Measurements from ENCODE around the gene BORCS5. TPM values are rescaled to one million over a fixed set of nuclear protein-coding genes. Genes with fewer than 3 reads are reported as not detected.
A peak's percentile ranks its signal among the peaks of the same experiment; 100 is the strongest.
"Not testable (repeated sequence)": the region's sequence is repeated elsewhere in the genome, so short reads cannot be mapped to it uniquely, and the experiment has no call there.

BORCS5 gene
- total RNA-seq, 2 donors from 2014 or later, result 15.2 to 26.1 TPM

GRCh38 chr12:12349711-12350665 is 6.9 kb upstream of the BORCS5 start, which contains the start of gene MANSC1:
Gene MANSC1 (minus strand): TSS chr12:12350242. CDS start chr12:12343314, 6,928 bp downstream.
- Histone ChIP-seq H3K4me3 (ENCODE audit: low read length) (peak within 1 kb of the TSS; percentile 85), H3K9ac (ENCODE audit: extremely low read depth, low read length, poor library complexity, severe bottlenecking) (no peak within 1 kb of the TSS), H3K27me3 (ENCODE audit: control insufficient read depth, insufficient read depth, low read length, poor library complexity, severe bottlenecking) (peaks cover 12% of the 10 kb centered on the region), H3K4me1 (ENCODE audit: control insufficient read depth, insufficient read depth, low read length) (no peaks in the 10 kb centered on the region), H3K27ac (ENCODE audit: low read depth, low read length) (no peak within 1 kb of the TSS), H3K9me3 (ENCODE audit: control insufficient read depth, low read length) (no peaks in the 10 kb centered on the region), H3K36me3 (ENCODE audit: control insufficient read depth, insufficient read depth, low read length) (no peaks in the 10 kb centered on the region)
- WGBS, 2 experiments (ENCODE audit: insufficient coverage in 1 of 2, insufficient read length in 1 of 2), result 0 to 1% methylated on average over 16 to 68 of the region's 68 CpGs
- Mint-ChIP-seq H3K9me3 (peaks cover 15% of the 10 kb centered on the region), H3K27ac (no peak within 1 kb of the TSS), H3K36me3 (ENCODE audit: low read depth) (peaks cover 7% of the 10 kb centered on the region), H3K4me3 (peak within 1 kb of the TSS; percentile 61), H3K4me1 (peaks cover 9% of the 10 kb centered on the region), H3K27me3 (ENCODE audit: insufficient read depth) (peaks cover 36% of the 10 kb centered on the region)
- DNase-seq, result peak; percentile 91
- TF ChIP-seq CTCF (conservative IDR thresholded peaks at IDR 0.05), result peak; percentile 94

DNA sequence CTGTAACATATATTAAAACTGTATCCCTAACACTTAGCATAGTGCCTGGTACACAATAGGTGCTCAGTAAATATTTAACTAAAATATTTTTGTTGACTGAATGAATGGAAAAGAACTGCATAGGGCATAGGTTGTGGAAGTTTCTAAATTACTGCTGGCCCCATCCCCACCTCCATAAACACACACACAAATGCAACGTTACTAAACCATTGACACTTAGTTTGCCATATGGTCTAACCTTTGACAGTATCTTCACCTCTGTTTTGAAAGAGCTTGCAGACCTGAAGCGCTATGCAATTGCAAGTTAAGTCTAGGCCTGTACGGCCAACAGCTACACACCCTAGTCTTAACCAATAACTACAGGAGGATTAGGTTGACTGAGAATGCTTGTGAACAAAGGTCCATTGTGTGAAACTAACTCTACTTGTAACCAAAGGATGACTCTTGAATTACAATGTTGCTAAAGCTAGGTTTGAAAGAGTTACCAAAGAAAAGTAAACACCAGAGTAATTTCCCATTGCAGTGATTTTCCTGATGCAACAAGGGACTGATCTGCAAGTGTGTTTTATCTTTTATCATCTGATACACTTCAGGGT is 5.9 kb upstream of the BORCS5 start:
- Histone ChIP-seq H3K36me3 (ENCODE audit: control insufficient read depth, insufficient read depth, low read length) (no peaks in the 10 kb centered on the region), H3K9ac (ENCODE audit: extremely low read depth, low read length, poor library complexity, severe bottlenecking) (no peak overlapping the region), H3K27ac (ENCODE audit: low read depth, low read length) (no peak overlapping the region), H3K9me3 (ENCODE audit: control insufficient read depth, low read length) (no peaks in the 10 kb centered on the region), H3K4me1 (ENCODE audit: control insufficient read depth, insufficient read depth, low read length) (no peaks in the 10 kb centered on the region), H3K4me3 (ENCODE audit: low read length) (peak overlapping the region; percentile 85), H3K27me3 (ENCODE audit: control insufficient read depth, insufficient read depth, low read length, poor library complexity, severe bottlenecking) (peaks cover 12% of the 10 kb centered on the region)
- H3K36me3 Mint-ChIP-seq (ENCODE audit: low read depth), result peaks cover 7% of the 10 kb centered on the region
- H3K9me3 Mint-ChIP-seq, result peaks cover 10% of the 10 kb centered on the region
- peaks cover 9% of the 10 kb centered on the region for H3K4me1 Mint-ChIP-seq
- peaks cover 36% of the 10 kb centered on the region for H3K27me3 Mint-ChIP-seq (ENCODE audit: insufficient read depth)
- peak overlapping the region; percentile 61 for H3K4me3 Mint-ChIP-seq
- H3K27ac Mint-ChIP-seq, result no peak overlapping the region
- TF ChIP-seq CTCF (conservative IDR thresholded peaks at IDR 0.05), result no peak
- DNase-seq, result peak; percentile 29
- 93% methylated on average over 3 of the region's 3 CpGs; no CpG with 5 or more reads in 1 of the 2 experiments for WGBS, 2 experiments (ENCODE audit: insufficient coverage in 1 of 2, insufficient read length in 1 of 2)

GRCh38 chr12:12351468-12352185 is 5.3 kb upstream of the BORCS5 start:
- H3K27ac ChIP-seq (ENCODE audit: low read depth, low read length); H3K4me1 ChIP-seq (ENCODE audit: control insufficient read depth, insufficient read depth, low read length); DNase-seq; H3K36me3 Mint-ChIP-seq (ENCODE audit: low read depth); H3K4me3 ChIP-seq (ENCODE audit: low read length); H3K4me3 Mint-ChIP-seq; H3K9ac ChIP-seq (ENCODE audit: extremely low read depth, low read length, poor library complexity, severe bottlenecking); H3K27ac Mint-ChIP-seq; H3K9me3 Mint-ChIP-seq; H3K36me3 ChIP-seq (ENCODE audit: control insufficient read depth, insufficient read depth, low read length); H3K9me3 ChIP-seq (ENCODE audit: control insufficient read depth, low read length): not testable (repeated sequence)
- peaks cover 10% of the 10 kb centered on the region for H3K4me1 Mint-ChIP-seq
- H3K27me3 Mint-ChIP-seq (ENCODE audit: insufficient read depth), result peaks cover 34% of the 10 kb centered on the region
- 85 to 91% methylated on average over 13 to 19 of the region's 19 CpGs for WGBS, 2 experiments (ENCODE audit: insufficient coverage in 1 of 2, insufficient read length in 1 of 2)
- H3K27me3 ChIP-seq (ENCODE audit: control insufficient read depth, insufficient read depth, low read length, poor library complexity, severe bottlenecking), result peaks cover 12% of the 10 kb centered on the region
